ENCODE measurements around the gene MYH7. TPM values are rescaled to one million over a fixed set of nuclear protein-coding genes. Genes with fewer than 3 reads are reported as not detected.

Gene MYH7
- total and polyA plus RNA-seq, 4 donors: 0.02 to 0.42 (median 0.04) TPM

DNA sequence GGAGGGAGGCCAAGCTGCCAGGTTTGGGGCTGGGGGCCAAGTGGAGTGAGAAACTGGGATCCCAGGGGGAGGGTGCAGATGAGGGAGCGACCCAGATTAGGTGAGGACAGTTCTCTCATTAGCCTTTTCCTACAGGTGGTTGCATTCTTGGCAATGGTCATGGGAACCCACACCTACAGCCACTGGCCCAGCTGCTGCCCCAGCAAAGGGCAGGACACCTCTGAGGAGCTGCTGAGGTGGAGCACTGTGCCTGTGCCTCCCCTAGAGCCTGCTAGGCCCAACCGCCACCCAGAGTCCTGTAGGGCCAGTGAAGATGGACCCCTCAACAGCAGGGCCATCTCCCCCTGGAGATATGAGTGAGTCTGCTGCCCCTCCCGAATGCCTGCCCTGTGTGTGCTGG is 62.4 kb downstream of the MYH7 start:
- TF ChIP-seq GABPA (IDR thresholded peaks at IDR 0.05 in 1 of 2, conservative IDR thresholded peaks at IDR 0.05 in 1 of 2): no peak
- TF ChIP-seq, protein P1, sequence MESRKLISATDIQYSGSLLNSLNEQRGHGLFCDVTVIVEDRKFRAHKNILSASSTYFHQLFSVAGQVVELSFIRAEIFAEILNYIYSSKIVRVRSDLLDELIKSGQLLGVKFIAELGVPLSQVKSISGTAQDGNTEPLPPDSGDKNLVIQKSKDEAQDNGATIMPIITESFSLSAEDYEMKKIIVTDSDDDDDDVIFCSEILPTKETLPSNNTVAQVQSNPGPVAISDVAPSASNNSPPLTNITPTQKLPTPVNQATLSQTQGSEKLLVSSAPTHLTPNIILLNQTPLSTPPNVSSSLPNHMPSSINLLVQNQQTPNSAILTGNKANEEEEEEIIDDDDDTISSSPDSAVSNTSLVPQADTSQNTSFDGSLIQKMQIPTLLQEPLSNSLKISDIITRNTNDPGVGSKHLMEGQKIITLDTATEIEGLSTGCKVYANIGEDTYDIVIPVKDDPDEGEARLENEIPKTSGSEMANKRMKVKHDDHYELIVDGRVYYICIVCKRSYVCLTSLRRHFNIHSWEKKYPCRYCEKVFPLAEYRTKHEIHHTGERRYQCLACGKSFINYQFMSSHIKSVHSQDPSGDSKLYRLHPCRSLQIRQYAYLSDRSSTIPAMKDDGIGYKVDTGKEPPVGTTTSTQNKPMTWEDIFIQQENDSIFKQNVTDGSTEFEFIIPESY (IDR thresholded peaks at IDR 0.05): no peak
- no peak for TF ChIP-seq HNF4G (IDR thresholded peaks at IDR 0.05)
- TF ChIP-seq, protein P2, sequence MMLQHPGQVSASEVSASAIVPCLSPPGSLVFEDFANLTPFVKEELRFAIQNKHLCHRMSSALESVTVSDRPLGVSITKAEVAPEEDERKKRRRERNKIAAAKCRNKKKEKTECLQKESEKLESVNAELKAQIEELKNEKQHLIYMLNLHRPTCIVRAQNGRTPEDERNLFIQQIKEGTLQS (IDR thresholded peaks at IDR 0.05): no peak
- TF ChIP-seq JUND (IDR thresholded peaks at IDR 0.05): no peak
- TF ChIP-seq EGR1 (IDR thresholded peaks at IDR 0.05; ENCODE audit: low read depth in 2 of 2): no peak
- no peak for TF ChIP-seq RAD21 (IDR thresholded peaks at IDR 0.05)
- TF ChIP-seq RXRA (IDR thresholded peaks at IDR 0.05): no peak
- no peak for TF ChIP-seq NR2F2 (IDR thresholded peaks at IDR 0.05)
- TF ChIP-seq, protein P3, sequence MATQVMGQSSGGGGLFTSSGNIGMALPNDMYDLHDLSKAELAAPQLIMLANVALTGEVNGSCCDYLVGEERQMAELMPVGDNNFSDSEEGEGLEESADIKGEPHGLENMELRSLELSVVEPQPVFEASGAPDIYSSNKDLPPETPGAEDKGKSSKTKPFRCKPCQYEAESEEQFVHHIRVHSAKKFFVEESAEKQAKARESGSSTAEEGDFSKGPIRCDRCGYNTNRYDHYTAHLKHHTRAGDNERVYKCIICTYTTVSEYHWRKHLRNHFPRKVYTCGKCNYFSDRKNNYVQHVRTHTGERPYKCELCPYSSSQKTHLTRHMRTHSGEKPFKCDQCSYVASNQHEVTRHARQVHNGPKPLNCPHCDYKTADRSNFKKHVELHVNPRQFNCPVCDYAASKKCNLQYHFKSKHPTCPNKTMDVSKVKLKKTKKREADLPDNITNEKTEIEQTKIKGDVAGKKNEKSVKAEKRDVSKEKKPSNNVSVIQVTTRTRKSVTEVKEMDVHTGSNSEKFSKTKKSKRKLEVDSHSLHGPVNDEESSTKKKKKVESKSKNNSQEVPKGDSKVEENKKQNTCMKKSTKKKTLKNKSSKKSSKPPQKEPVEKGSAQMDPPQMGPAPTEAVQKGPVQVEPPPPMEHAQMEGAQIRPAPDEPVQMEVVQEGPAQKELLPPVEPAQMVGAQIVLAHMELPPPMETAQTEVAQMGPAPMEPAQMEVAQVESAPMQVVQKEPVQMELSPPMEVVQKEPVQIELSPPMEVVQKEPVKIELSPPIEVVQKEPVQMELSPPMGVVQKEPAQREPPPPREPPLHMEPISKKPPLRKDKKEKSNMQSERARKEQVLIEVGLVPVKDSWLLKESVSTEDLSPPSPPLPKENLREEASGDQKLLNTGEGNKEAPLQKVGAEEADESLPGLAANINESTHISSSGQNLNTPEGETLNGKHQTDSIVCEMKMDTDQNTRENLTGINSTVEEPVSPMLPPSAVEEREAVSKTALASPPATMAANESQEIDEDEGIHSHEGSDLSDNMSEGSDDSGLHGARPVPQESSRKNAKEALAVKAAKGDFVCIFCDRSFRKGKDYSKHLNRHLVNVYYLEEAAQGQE (IDR thresholded peaks at IDR 0.05): no peak
- TF ChIP-seq TAF1 (conservative IDR thresholded peaks at IDR 0.05): no peak
- TF ChIP-seq FOXA1 (IDR thresholded peaks at IDR 0.05): no peak
- TF ChIP-seq FOXA2 (IDR thresholded peaks at IDR 0.05): no peak
- TF ChIP-seq SP1 (IDR thresholded peaks at IDR 0.05): no peak
- TF ChIP-seq, protein P4, sequence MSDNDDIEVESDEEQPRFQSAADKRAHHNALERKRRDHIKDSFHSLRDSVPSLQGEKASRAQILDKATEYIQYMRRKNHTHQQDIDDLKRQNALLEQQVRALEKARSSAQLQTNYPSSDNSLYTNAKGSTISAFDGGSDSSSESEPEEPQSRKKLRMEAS (IDR thresholded peaks at IDR 0.05): no peak
- TF ChIP-seq HNF4A (conservative IDR thresholded peaks at IDR 0.05): no peak
- TF ChIP-seq, protein P5, sequence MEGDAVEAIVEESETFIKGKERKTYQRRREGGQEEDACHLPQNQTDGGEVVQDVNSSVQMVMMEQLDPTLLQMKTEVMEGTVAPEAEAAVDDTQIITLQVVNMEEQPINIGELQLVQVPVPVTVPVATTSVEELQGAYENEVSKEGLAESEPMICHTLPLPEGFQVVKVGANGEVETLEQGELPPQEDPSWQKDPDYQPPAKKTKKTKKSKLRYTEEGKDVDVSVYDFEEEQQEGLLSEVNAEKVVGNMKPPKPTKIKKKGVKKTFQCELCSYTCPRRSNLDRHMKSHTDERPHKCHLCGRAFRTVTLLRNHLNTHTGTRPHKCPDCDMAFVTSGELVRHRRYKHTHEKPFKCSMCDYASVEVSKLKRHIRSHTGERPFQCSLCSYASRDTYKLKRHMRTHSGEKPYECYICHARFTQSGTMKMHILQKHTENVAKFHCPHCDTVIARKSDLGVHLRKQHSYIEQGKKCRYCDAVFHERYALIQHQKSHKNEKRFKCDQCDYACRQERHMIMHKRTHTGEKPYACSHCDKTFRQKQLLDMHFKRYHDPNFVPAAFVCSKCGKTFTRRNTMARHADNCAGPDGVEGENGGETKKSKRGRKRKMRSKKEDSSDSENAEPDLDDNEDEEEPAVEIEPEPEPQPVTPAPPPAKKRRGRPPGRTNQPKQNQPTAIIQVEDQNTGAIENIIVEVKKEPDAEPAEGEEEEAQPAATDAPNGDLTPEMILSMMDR (IDR thresholded peaks at IDR 0.05; ENCODE audit: low read depth, low read length, missing input control): no peak
- no peak for TF ChIP-seq YY1 (IDR thresholded peaks at IDR 0.05)
- Histone ChIP-seq H3K4me3 (ENCODE audit: low read depth in 1 of 3, low read length in 3 of 3) (no peak overlapping the region), H3K27me3 (ENCODE audit: control insufficient read depth in 4 of 4, insufficient read depth in 4 of 4, low read length in 3 of 4) (no peaks in the 10 kb centered on the region), H3K9me3 (ENCODE audit: control insufficient read depth in 4 of 4, low read length in 3 of 4) (no peaks in the 10 kb centered on the region), H3K9ac (ENCODE audit: low read depth in 1 of 2, low read length in 2 of 2) (no peak overlapping the region), H3K4me1 (ENCODE audit: control insufficient read depth in 4 of 4, insufficient read depth in 4 of 4, low read length in 3 of 4) (no peaks in the 10 kb centered on the region), H3K36me3 (ENCODE audit: control insufficient read depth in 4 of 4, insufficient read depth in 3 of 4, low read depth in 1 of 4, low read length in 3 of 4) (no peaks in the 10 kb centered on the region), H3K27ac (ENCODE audit: low read depth in 1 of 2, low read length in 2 of 2) (no peak overlapping the region)
- WGBS: 88% methylated on average over 3 of the region's 3 CpGs
- no peak for DNase-seq (ENCODE audit: low spot score)
